WTC11 (cell line): ENCODE data around the gene ABL1. TPM values are rescaled to one million over a fixed set of nuclear protein-coding genes. Genes with fewer than 3 reads are reported as not detected.

Experiments used
- ATAC-seq: fragments of 200-7000 bp; cut with Tn5 transposase; 2 replicates; pipeline ENCODE4 v1.10.0; 2021; ENCODE audit warnings: mild to moderate bottlenecking, moderate library complexity
- CTCF ChIA-PET: fragments of 300-600 bp; sonication (Branson Sonifier 250); formaldehyde crosslinking; loops from one replicate; lab custom pipeline; 2021; ENCODE audit warnings: antibody characterized with exemption; lab: Charles Lee
- POLR2A ChIA-PET: fragments of 350-600 bp; sonication (Branson Sonifier 250); formaldehyde crosslinking; loops from one replicate; lab custom pipeline; 2021; ENCODE audit warnings: antibody characterized with exemption; lab: Charles Lee
- DNase-seq: peaks from one replicate; pipeline ENCODE4 v3.0.0; 2021; ENCODE audit warnings: low spot score
- H3K27ac Mint-ChIP-seq: 2 replicates; pipeline ENCODE4 v1.8.0; 2021; ENCODE audit warnings: mixed read lengths
- H3K27me3 Mint-ChIP-seq: 2 replicates; pipeline ENCODE4 v1.8.0; 2021; ENCODE audit warnings: low read depth, mild to moderate bottlenecking, moderate library complexity, mixed read lengths
- H3K36me3 Mint-ChIP-seq: 2 replicates; pipeline ENCODE4 v1.8.0; 2021; ENCODE audit warnings: mixed read lengths
- H3K4me1 Mint-ChIP-seq: 2 replicates; pipeline ENCODE4 v1.8.0; 2022; ENCODE audit warnings: mixed read lengths
- H3K4me3 Mint-ChIP-seq: 2 replicates; pipeline ENCODE4 v1.8.0; 2021; ENCODE audit warnings: mild to moderate bottlenecking, moderate library complexity, mixed read lengths
- H3K9me3 Mint-ChIP-seq: 2 replicates; pipeline ENCODE4 v1.8.0; 2021; ENCODE audit warnings: mixed read lengths
- ATF1 ChIP-seq: sonication (generic); formaldehyde crosslinking; IDR thresholded peaks from 2 replicates; pipeline ENCODE4 v1.8.1; 2023; ENCODE audit warnings: mild to moderate bottlenecking, moderate library complexity, missing genetic modification reagents
- CREB1 ChIP-seq: sonication (generic); formaldehyde crosslinking; IDR thresholded peaks from 2 replicates; pipeline ENCODE4 v1.8.0; 2023; ENCODE audit warnings: mild to moderate bottlenecking, missing genetic modification reagents
- ESRRA ChIP-seq: sonication (generic); formaldehyde crosslinking; IDR thresholded peaks from 2 replicates; pipeline ENCODE4 v1.8.1; 2022; ENCODE audit warnings: mild to moderate bottlenecking, missing genetic modification reagents, borderline replicate concordance
- GABPB1 ChIP-seq: sonication (generic); formaldehyde crosslinking; IDR thresholded peaks from 2 replicates; pipeline ENCODE4 v1.8.1; 2023; ENCODE audit warnings: mild to moderate bottlenecking, missing genetic modification reagents
- IRF2 ChIP-seq: sonication (generic); formaldehyde crosslinking; IDR thresholded peaks from 2 replicates; pipeline ENCODE4 v1.8.0; 2022; ENCODE audit warnings: low read depth, missing genetic modification reagents, borderline replicate concordance
- NFATC4 ChIP-seq: fragments of 250-450 bp; sonication (Bioruptor Pico); IDR thresholded peaks from 2 replicates; pipeline ENCODE4 v1.9.0; 2021; ENCODE audit warnings: mild to moderate bottlenecking
- NR1H2 ChIP-seq: sonication (generic); formaldehyde crosslinking; IDR thresholded peaks from 2 replicates; pipeline ENCODE4 v1.9.0; 2021; ENCODE audit warnings: mild to moderate bottlenecking, moderate library complexity, missing genetic modification reagents
- PRRX2 ChIP-seq: fragments of 250-450 bp; sonication (Bioruptor Pico); IDR thresholded peaks from 2 replicates; pipeline ENCODE4 v1.8.0; 2021; ENCODE audit warnings: mild to moderate bottlenecking
- SMAD3 ChIP-seq: sonication (generic); formaldehyde crosslinking; IDR thresholded peaks from 2 replicates; pipeline ENCODE4 v1.8.0; 2022; ENCODE audit warnings: missing genetic modification reagents, mild to moderate bottlenecking, borderline replicate concordance
- SP1 ChIP-seq: sonication (generic); formaldehyde crosslinking; conservative IDR thresholded peaks from 2 replicates; pipeline ENCODE4 v1.8.1; 2022; ENCODE audit warnings: missing genetic modification reagents
- TP53 ChIP-seq: sonication (generic); formaldehyde crosslinking; IDR thresholded peaks from 2 replicates; pipeline ENCODE4 v1.8.1; 2023; ENCODE audit warnings: mild to moderate bottlenecking, missing genetic modification reagents
- ZNF121 ChIP-seq: sonication (generic); formaldehyde crosslinking; IDR thresholded peaks from 2 replicates; pipeline ENCODE4 v1.8.0; 2023; ENCODE audit warnings: missing genetic modification reagents
- ZNF263 ChIP-seq: sonication (generic); formaldehyde crosslinking; IDR thresholded peaks from 2 replicates; pipeline ENCODE4 v1.8.1; 2022; ENCODE audit warnings: low read depth, mild to moderate bottlenecking, moderate library complexity, missing genetic modification reagents
- total RNA-seq: library from RNA; stranded (reverse); gene quantifications from 3 replicates; pipeline ENCODE4 v1.2.3, GENCODE V29; 2021
- TF ChIP-seq, protein P1 (sequence below): fragments of 250-450 bp; sonication (Bioruptor Pico); conservative IDR thresholded peaks from 2 replicates; pipeline ENCODE4 v1.9.0; 2021; ENCODE audit warnings: mild to moderate bottlenecking
- TF ChIP-seq, protein P2 (sequence below): sonication (generic); formaldehyde crosslinking; IDR thresholded peaks from 2 replicates; pipeline ENCODE4 v1.8.0; 2022; ENCODE audit warnings: mild to moderate bottlenecking, missing genetic modification reagents
- TF ChIP-seq, protein P3 (sequence below): fragments of 250-450 bp; sonication (Bioruptor Pico); IDR thresholded peaks from 2 replicates; pipeline ENCODE4 v1.9.0; 2021; ENCODE audit warnings: mild to moderate bottlenecking
- TF ChIP-seq, protein P4 (sequence below): fragments of 250-450 bp; sonication (Bioruptor Pico); IDR thresholded peaks from 2 replicates; pipeline ENCODE4 v1.8.0; 2021; ENCODE audit warnings: mild to moderate bottlenecking
- TF ChIP-seq, protein P5 (sequence below): sonication (generic); formaldehyde crosslinking; IDR thresholded peaks from 2 replicates; pipeline ENCODE4 v1.8.0; 2022; ENCODE audit warnings: missing genetic modification reagents

The ABL1 gene
- total RNA-seq, 1 experiment from 2014 or later, result 104 TPM

DNA sequence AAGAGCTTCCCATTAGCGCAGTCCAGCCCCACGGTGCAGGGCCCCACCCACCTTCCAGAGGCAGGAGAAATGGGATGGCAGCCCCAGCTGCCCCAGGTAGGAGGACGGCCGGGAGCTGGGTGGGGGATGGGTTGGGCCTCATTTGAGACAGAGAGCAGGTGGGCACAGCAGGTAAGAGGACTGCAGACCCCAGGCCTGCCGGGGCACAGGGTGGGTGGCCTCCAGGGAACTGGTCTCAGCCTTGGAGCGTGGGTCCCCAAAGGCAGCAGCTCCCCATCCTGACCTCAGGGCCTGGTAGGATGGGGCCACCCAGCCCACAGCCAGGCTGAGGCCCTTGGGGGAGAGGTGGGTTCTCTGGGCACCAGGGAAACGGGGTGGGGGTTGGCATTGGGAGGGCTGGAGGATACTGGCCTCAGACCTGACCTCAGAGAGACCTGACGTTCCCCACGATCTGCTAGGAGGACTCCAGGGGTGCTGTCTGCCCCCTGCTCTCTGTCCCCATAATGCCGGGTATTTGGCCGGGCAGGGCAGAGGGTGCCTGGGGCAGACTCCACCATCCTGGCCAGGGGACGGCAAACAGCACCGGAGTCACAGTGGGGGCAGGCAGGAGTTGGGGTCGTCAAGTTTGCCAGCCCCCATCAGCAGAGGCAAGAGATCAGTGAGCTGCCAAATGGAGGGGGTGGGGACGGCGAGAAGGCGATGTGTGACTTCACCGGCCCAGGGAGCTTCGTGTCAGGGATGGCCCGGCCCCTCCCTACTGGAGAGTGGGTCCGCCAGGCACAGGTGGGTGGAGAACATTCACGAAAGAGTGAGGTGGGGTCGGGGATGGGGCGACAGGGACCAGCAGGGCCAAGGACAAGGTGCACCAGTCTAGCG lies 68.4 kb downstream of the ABL1 start (continued):
- TF ChIP-seq, protein P1, sequence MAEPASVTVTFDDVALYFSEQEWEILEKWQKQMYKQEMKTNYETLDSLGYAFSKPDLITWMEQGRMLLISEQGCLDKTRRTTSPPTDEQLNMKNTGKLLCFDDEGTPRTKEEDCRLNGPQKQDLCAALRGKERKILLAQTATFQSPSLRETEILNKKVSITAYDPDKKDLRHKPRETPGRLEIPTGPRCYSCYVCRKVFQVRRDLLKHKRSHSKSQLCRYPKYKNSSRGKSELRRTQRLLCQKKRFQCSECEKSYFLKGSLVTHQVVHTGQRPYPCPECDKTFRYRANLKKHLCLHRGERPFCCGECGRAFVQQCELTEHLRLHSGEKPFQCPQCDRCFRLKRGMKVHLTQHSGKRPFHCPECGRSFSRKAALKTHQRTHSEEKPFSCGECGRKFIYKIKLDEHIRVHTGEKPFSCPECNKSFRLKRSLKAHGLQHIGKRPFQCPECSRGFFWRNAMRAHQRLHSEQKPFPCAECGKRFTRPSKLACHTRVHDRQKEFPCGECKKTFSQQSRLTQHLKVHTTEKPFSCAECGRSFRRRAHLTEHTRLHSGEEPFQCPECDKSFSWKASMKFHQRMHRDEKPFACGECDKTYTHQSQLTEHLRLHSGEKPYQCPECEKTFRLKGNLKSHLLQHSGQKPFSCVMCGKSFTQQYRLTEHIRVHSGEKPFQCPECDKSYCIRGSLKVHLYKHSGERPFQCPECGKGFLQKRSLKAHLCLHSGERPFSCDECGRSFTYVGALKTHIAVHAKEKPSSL (CRISPR knock-in tag), result no peak
- TF ChIP-seq, protein P2, sequence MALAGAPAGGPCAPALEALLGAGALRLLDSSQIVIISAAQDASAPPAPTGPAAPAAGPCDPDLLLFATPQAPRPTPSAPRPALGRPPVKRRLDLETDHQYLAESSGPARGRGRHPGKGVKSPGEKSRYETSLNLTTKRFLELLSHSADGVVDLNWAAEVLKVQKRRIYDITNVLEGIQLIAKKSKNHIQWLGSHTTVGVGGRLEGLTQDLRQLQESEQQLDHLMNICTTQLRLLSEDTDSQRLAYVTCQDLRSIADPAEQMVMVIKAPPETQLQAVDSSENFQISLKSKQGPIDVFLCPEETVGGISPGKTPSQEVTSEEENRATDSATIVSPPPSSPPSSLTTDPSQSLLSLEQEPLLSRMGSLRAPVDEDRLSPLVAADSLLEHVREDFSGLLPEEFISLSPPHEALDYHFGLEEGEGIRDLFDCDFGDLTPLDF, result no peak
- no peak for TF ChIP-seq NR1H2 (CRISPR knock-in tag)
- TF ChIP-seq, protein P3, sequence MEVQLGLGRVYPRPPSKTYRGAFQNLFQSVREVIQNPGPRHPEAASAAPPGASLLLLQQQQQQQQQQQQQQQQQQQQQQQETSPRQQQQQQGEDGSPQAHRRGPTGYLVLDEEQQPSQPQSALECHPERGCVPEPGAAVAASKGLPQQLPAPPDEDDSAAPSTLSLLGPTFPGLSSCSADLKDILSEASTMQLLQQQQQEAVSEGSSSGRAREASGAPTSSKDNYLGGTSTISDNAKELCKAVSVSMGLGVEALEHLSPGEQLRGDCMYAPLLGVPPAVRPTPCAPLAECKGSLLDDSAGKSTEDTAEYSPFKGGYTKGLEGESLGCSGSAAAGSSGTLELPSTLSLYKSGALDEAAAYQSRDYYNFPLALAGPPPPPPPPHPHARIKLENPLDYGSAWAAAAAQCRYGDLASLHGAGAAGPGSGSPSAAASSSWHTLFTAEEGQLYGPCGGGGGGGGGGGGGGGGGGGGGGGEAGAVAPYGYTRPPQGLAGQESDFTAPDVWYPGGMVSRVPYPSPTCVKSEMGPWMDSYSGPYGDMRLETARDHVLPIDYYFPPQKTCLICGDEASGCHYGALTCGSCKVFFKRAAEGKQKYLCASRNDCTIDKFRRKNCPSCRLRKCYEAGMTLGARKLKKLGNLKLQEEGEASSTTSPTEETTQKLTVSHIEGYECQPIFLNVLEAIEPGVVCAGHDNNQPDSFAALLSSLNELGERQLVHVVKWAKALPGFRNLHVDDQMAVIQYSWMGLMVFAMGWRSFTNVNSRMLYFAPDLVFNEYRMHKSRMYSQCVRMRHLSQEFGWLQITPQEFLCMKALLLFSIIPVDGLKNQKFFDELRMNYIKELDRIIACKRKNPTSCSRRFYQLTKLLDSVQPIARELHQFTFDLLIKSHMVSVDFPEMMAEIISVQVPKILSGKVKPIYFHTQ, result no peak
- no peak for TF ChIP-seq ZNF121
- TF ChIP-seq ATF1 (CRISPR knock-in tag), result no peak
- no peak for TF ChIP-seq ESRRA (CRISPR knock-in tag)

DNA sequence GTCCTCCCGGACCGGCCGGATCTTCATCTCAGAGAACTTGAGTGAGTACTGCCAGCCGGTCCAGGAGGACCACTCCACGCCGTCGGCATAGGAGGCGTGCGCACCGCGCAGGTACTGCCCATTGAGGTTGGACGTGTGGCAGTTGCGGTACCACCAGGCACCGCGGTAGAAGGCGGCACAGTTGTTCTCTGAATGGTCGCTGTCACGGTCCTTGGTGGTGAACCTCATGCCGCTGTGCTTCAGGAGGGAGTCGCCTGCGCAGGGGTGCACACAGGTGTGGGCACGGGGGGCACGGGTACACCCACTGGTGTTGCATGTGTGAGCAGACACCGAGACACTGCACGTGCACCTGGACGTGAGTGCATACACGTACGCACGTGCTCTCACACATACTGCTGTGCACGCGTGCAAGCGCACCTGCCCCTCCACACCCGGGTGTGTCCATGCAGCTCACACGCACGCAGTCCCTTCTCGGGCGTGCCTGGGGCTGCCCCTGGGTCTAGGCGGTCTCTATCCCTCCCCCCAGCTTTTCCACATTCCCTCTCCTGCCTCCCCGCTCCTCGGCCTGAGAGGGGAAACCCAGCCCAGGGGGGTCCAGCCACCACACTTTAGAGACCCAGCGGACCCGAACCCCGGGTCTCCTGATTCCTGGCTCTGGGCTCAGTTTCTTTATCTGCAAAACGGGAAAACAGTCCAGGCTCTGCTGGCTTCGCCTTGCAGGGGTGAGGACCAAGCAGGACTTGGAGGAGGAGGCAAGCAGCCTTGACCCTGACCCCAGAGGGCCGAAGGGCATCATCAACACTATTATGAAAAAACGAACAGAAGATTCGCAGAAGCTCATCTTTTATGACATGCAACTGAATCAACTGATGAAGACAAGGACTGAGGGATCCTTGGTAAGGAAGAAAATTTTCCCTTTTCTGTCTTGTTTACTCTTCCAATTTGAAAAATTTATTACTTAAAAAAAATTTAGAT lies 69.3 kb downstream of the ABL1 start:
- Mint-ChIP-seq H3K4me1 (no peaks in the 10 kb centered on the region), H3K27me3 (no peaks in the 10 kb centered on the region)
- TF ChIP-seq, protein P3, result no peak
- TF ChIP-seq CREB1 (CRISPR knock-in tag), result no peak
- TF ChIP-seq SMAD3 (CRISPR knock-in tag), result no peak
- TF ChIP-seq, protein P4, sequence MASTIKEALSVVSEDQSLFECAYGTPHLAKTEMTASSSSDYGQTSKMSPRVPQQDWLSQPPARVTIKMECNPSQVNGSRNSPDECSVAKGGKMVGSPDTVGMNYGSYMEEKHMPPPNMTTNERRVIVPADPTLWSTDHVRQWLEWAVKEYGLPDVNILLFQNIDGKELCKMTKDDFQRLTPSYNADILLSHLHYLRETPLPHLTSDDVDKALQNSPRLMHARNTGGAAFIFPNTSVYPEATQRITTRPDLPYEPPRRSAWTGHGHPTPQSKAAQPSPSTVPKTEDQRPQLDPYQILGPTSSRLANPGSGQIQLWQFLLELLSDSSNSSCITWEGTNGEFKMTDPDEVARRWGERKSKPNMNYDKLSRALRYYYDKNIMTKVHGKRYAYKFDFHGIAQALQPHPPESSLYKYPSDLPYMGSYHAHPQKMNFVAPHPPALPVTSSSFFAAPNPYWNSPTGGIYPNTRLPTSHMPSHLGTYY (CRISPR knock-in tag), result no peak
- TF ChIP-seq ZNF263 (CRISPR knock-in tag), result no peak
- no peak for TF ChIP-seq SP1
- TF ChIP-seq NFATC4 (CRISPR knock-in tag), result no peak
- TF ChIP-seq, protein P5, sequence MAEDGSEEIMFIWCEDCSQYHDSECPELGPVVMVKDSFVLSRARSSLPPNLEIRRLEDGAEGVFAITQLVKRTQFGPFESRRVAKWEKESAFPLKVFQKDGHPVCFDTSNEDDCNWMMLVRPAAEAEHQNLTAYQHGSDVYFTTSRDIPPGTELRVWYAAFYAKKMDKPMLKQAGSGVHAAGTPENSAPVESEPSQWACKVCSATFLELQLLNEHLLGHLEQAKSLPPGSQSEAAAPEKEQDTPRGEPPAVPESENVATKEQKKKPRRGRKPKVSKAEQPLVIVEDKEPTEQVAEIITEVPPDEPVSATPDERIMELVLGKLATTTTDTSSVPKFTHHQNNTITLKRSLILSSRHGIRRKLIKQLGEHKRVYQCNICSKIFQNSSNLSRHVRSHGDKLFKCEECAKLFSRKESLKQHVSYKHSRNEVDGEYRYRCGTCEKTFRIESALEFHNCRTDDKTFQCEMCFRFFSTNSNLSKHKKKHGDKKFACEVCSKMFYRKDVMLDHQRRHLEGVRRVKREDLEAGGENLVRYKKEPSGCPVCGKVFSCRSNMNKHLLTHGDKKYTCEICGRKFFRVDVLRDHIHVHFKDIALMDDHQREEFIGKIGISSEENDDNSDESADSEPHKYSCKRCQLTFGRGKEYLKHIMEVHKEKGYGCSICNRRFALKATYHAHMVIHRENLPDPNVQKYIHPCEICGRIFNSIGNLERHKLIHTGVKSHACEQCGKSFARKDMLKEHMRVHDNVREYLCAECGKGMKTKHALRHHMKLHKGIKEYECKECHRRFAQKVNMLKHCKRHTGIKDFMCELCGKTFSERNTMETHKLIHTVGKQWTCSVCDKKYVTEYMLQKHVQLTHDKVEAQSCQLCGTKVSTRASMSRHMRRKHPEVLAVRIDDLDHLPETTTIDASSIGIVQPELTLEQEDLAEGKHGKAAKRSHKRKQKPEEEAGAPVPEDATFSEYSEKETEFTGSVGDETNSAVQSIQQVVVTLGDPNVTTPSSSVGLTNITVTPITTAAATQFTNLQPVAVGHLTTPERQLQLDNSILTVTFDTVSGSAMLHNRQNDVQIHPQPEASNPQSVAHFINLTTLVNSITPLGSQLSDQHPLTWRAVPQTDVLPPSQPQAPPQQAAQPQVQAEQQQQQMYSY (CRISPR knock-in tag), result no peak
- no peak for TF ChIP-seq TP53
- TF ChIP-seq GABPB1, result no peak
- no peak for TF ChIP-seq IRF2 (CRISPR knock-in tag)
- no peak for TF ChIP-seq PRRX2

More for the DNA sequence above, 69.3 kb downstream of the ABL1 start:
- Mint-ChIP-seq H3K27ac (no peak overlapping the region), H3K36me3 (no peaks in the 10 kb centered on the region), H3K4me3 (no peak overlapping the region), H3K9me3 (no peaks in the 10 kb centered on the region)
- ATAC-seq (no peak), DNase-seq (no peak)
- ChIA-PET POLR2A (no interaction called here), CTCF (interaction anchor here (1.4 to 1.7 kb wide), 2 partner anchors 35 to 94 kb away, joined by 5 to 6 read pairs; no protein-coding TSS in a partner anchor)
